Neuronal stem cell (in vitro differentiated cells): Measurements from ENCODE around the gene ADAMTSL5.

Experiments used
- DNase-seq: peaks from one replicate; pipeline ENCODE4 v3.0.0-alpha.2; 2013; ENCODE audit warnings: low spot score
- H2AFZ ChIP-seq: one replicate; pipeline ENCODE4 v1.6.1; 2013; ENCODE audit warnings: mild to moderate bottlenecking, low read length, inconsistent platforms
- H2AK5ac ChIP-seq: 2 replicates; pipeline ENCODE4 v1.6.1; 2013; ENCODE audit warnings: low read depth, mild to moderate bottlenecking, inconsistent platforms, low read length, moderate library complexity, mixed read lengths
- H2BK120ac ChIP-seq: 2 replicates; pipeline ENCODE4 v1.6.1; 2013; ENCODE audit warnings: low read depth, mild to moderate bottlenecking, inconsistent platforms, low read length, moderate library complexity, mixed read lengths
- H2BK12ac ChIP-seq: one replicate; pipeline ENCODE4 v1.6.1; 2013; ENCODE audit warnings: low read length, inconsistent platforms
- H2BK15ac ChIP-seq: 2 replicates; pipeline ENCODE4 v1.6.1; 2013; ENCODE audit warnings: mild to moderate bottlenecking, low read length, inconsistent platforms, mixed read lengths
- H2BK5ac ChIP-seq: one replicate; pipeline ENCODE4 v1.6.1; 2013; ENCODE audit warnings: inconsistent platforms, mild to moderate bottlenecking, low read length, moderate library complexity
- H3K14ac ChIP-seq: one replicate; pipeline ENCODE4 v1.6.1; 2013; ENCODE audit warnings: low read length, inconsistent platforms
- H3K18ac ChIP-seq: 2 replicates; pipeline ENCODE4 v1.6.1; 2013; ENCODE audit warnings: low read length, inconsistent platforms
- H3K23ac ChIP-seq: 2 replicates; pipeline ENCODE4 v1.6.1; 2013; ENCODE audit warnings: low read depth, mild to moderate bottlenecking, mixed read lengths, low read length, inconsistent platforms; ENCODE audit not compliant: poor library complexity
- H3K27ac ChIP-seq: replicated peaks from 3 replicates; pipeline ENCODE4 v1.5.1; 2013; ENCODE audit warnings: low read length, inconsistent platforms
- H3K27me3 ChIP-seq, 3 experiments: 2 replicates each; pipeline ENCODE4 v1.6.1; 2013; ENCODE audit warnings: low read length in 3 of 3, mild to moderate bottlenecking in 2 of 3, inconsistent platforms in 1 of 3, low read depth in 1 of 3, mixed read lengths in 1 of 3, moderate library complexity in 1 of 3; ENCODE audit not compliant: control insufficient read depth in 3 of 3, insufficient read depth in 3 of 3
- H3K36me3 ChIP-seq, 2 donors: replicated peaks in 1 of 2; 2 replicates each; pipeline ENCODE4 v1.6.1; 2013; ENCODE audit warnings: low read length in 2 of 2; ENCODE audit not compliant: control insufficient read depth in 2 of 2, insufficient read depth in 2 of 2
- H3K4ac ChIP-seq: 2 replicates; pipeline ENCODE4 v1.6.1; 2013; ENCODE audit warnings: inconsistent platforms, mild to moderate bottlenecking, low read length, moderate library complexity
- H3K4me1 ChIP-seq, 2 donors: 1 replicate in 1 of 2; 2 replicates in 1 of 2; pipeline ENCODE4 v1.6.1; 2013; ENCODE audit warnings: low read length in 2 of 2, low read depth in 1 of 2; ENCODE audit not compliant: control insufficient read depth in 2 of 2, insufficient read depth in 1 of 2
- H3K4me2 ChIP-seq: one replicate; pipeline ENCODE4 v1.6.1; 2013; ENCODE audit warnings: mild to moderate bottlenecking, low read length, inconsistent platforms; ENCODE audit not compliant: insufficient read depth, poor library complexity, severe bottlenecking
- H3K4me3 ChIP-seq, 2 donors: 2 replicates each; pipeline ENCODE4 v1.5.1; 2013; ENCODE audit warnings: low read length in 2 of 2, mild to moderate bottlenecking in 2 of 2, inconsistent platforms in 1 of 2, moderate library complexity in 1 of 2
- H3K79me1 ChIP-seq: one replicate; pipeline ENCODE4 v1.6.1; 2013; ENCODE audit warnings: low read depth, mild to moderate bottlenecking, inconsistent platforms, low read length, moderate library complexity
- H3K9ac ChIP-seq: one replicate; pipeline ENCODE4 v1.6.1; 2013; ENCODE audit warnings: mild to moderate bottlenecking, low read depth, low read length, inconsistent platforms; ENCODE audit not compliant: poor library complexity
- H3K9me3 ChIP-seq, 2 donors: replicated peaks in 1 of 2; 2 replicates each; pipeline versions ENCODE3 to v1.6.1; 2013; ENCODE audit warnings: low read length in 2 of 2, mild to moderate bottlenecking in 2 of 2, inconsistent platforms in 1 of 2, low read depth in 1 of 2, mixed read lengths in 1 of 2, moderate library complexity in 1 of 2; ENCODE audit not compliant: control insufficient read depth in 2 of 2, insufficient read depth in 1 of 2
- H4K8ac ChIP-seq: one replicate; pipeline ENCODE4 v1.6.1; 2013; ENCODE audit warnings: low read depth, mild to moderate bottlenecking, inconsistent platforms, low read length, moderate library complexity
- H4K91ac ChIP-seq: one replicate; pipeline ENCODE4 v1.6.1; 2013; ENCODE audit warnings: low read length, low read depth, mild to moderate bottlenecking, inconsistent platforms; ENCODE audit not compliant: poor library complexity
- WGBS, 2 donors: extraction: QIAGEN DNeasy Blood & Tissue Kit; methylation state at CpG; one replicate each; pipeline ENCODE4 v1.1.7; 2013; ENCODE audit warnings: missing lambda C conversion rate in 2 of 2, mixed read lengths in 1 of 2; ENCODE audit not compliant: insufficient read length in 2 of 2, insufficient replicate concordance in 1 of 2; ENCODE audit errors: extremely low coverage in 2 of 2; 5-methylcytosine and 5-hydroxymethylcytosine counted together

The ADAMTSL5 gene

DNA sequence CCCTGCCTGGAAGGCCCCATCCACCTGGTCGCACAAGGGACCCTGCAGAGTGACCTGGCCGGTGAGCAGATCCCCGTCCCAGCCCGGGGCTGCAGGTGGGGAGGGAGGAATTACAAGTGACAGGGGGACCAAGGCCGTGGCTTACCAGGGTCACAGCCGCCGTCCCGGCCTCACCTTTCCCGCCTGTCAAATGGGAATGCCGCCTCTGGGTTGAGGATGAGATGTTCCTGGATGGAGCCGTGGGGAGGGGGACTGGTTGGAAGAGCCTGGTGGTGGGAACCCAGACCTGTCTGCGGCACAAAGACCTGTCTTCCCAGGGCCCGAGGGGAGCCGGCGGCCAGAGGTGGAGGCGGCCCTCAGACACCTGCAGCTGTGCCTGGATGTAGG lies 16.6 kb upstream of the ADAMTSL5 start:
- no peak overlapping the region for H4K91ac ChIP-seq
- H3K36me3 ChIP-seq: no peaks in the 10 kb centered on the region
- no peak overlapping the region for H3K14ac ChIP-seq
- no peak overlapping the region for H3K4me3 ChIP-seq
- H3K4me2 ChIP-seq: no peak overlapping the region
- H3K23ac ChIP-seq: peak overlapping the region; percentile 10
- H3K9ac ChIP-seq: no peak overlapping the region
- H2BK12ac ChIP-seq: peak overlapping the region; percentile 66
- no peak overlapping the region for H4K8ac ChIP-seq
- no peak overlapping the region for H2BK15ac ChIP-seq
- peaks cover 2% of the 10 kb centered on the region for H3K79me1 ChIP-seq
- H3K4ac ChIP-seq: no peak overlapping the region
- peak overlapping the region; percentile 71 for H3K18ac ChIP-seq
- H2BK120ac ChIP-seq: no peak overlapping the region
- H3K27ac ChIP-seq: no peak overlapping the region
- no peak for DNase-seq
- H2AK5ac ChIP-seq: peak overlapping the region; percentile 70
- WGBS, 2 donors: no CpG with 5 or more reads among the region's 16 CpGs
- peaks cover 5 to 22% (median 15%) of the 10 kb centered on the region in 3 experiments for H3K27me3 ChIP-seq
- H3K9me3 ChIP-seq: peaks cover 0 to 4% of the 10 kb centered on the region in 2 donors
- H2BK5ac ChIP-seq: peak overlapping the region; percentile 82
- H3K4me1 ChIP-seq: peaks cover under 1 to 3% of the 10 kb centered on the region in 2 donors
- no peak overlapping the region for H2AFZ ChIP-seq

GRCh38 chr19:1528596-1529429 lies 16.0 kb upstream of the ADAMTSL5 start:
- no peak overlapping the region for H2AFZ ChIP-seq
- no peak overlapping the region for H2BK15ac ChIP-seq
- H3K27ac ChIP-seq: no peak overlapping the region
- H2BK120ac ChIP-seq: no peak overlapping the region
- peak overlapping the region; percentile 82 for H2BK5ac ChIP-seq
- no peaks in the 10 kb centered on the region for H3K36me3 ChIP-seq
- no peak overlapping the region for H3K14ac ChIP-seq
- no CpG with 5 or more reads among the region's 23 CpGs for WGBS, 2 donors
- H4K91ac ChIP-seq: no peak overlapping the region
- no peak for DNase-seq
- H3K23ac ChIP-seq: peak overlapping the region; percentile 10
- peaks cover 2% of the 10 kb centered on the region for H3K79me1 ChIP-seq
- H3K9ac ChIP-seq: peak overlapping the region; percentile 60
- H3K4me1 ChIP-seq: peaks cover 4 to 6% of the 10 kb centered on the region in 2 donors
- H2AK5ac ChIP-seq: peak overlapping the region; percentile 70
- no peak overlapping the region for H3K4me3 ChIP-seq
- peak overlapping the region; percentile 65 for H4K8ac ChIP-seq
- H2BK12ac ChIP-seq: peak overlapping the region; percentile 66
- H3K9me3 ChIP-seq: peaks cover 0 to 5% of the 10 kb centered on the region in 2 donors
- H3K18ac ChIP-seq: peak overlapping the region; percentile 71
- H3K4ac ChIP-seq: no peak overlapping the region
- peaks cover 8 to 26% (median 20%) of the 10 kb centered on the region in 3 experiments for H3K27me3 ChIP-seq
- H3K4me2 ChIP-seq: no peak overlapping the region

DNA sequence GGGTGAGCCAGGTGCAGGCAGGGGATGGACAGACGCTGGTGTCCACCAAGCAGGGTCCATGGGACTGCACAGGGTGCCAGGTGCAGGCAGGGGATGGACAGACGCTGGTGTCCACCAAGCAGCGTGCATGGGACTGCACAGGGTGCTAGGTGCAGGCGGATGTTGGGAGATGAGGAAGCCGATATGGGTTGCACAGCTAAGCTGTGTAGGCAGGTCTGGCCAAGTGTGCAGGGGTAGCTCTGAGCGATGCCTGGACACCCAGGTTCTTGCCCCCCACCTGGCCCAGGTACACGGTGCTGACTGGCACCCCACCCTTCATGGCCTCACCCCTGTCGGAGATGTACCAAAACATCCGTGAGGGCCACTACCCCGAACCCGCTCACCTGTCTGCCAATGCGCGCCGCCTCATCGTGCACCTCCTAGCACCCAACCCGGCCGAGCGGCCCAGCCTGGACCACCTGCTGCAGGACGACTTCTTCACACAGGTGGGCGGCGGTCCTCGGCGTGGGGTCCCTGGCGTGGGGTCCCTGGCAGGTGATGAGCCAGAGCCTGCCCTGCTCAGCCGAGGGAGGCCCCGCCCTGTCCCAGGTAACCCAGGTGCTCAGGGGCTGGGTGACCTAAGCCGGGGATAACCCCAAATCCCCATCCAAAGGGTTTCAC lies 15.0 kb upstream of the ADAMTSL5 start:
- Histone ChIP-seq H3K9me3 (peaks cover 0 to 5% of the 10 kb centered on the region in 2 donors), H3K4me1 (peaks cover 4 to 6% of the 10 kb centered on the region in 2 donors), H3K36me3 (no peaks in the 10 kb centered on the region), H2BK120ac (no peak overlapping the region), H2BK5ac (no peak overlapping the region), H3K9ac (peak overlapping the region; percentile 44), H2BK15ac (no peak overlapping the region), H3K23ac (peak overlapping the region; percentile 65), H2AFZ (no peak overlapping the region), H3K27ac (no peak overlapping the region), H3K4ac (no peak overlapping the region), H3K18ac (peak overlapping the region; percentile 17), H4K91ac (no peak overlapping the region), H3K14ac (peak overlapping the region; percentile 47), H3K79me1 (peaks cover 2% of the 10 kb centered on the region), H3K4me2 (no peak overlapping the region), H2AK5ac (peak overlapping the region; percentile 75), H3K4me3 (no peak overlapping the region), H3K27me3 (peaks cover 8 to 36% (median 29%) of the 10 kb centered on the region in 3 experiments), H2BK12ac (no peak overlapping the region), H4K8ac (no peak overlapping the region)
- WGBS, 2 donors: no CpG with 5 or more reads among the region's 27 CpGs
- DNase-seq: no peak
